Stimulated activated CD4-positive, alpha-beta T cell treated with anti-CD3 and anti-CD28 coated beads, Interleukin-4, amount 100 ng/mL, for 48 hours (primary cell): Measurements from ENCODE around the gene EIF4E.
"Not testable (repeated sequence)": the region's sequence is repeated elsewhere in the genome, so short reads cannot be mapped to it uniquely, and the experiment has no call there.

Experiments used
- DNase-seq, 2 donors: peaks; one replicate each; pipeline ENCODE4 v3.0.0-alpha.2; 2020; ENCODE audit warnings: low read depth in 2 of 2

EIF4E gene

DNA sequence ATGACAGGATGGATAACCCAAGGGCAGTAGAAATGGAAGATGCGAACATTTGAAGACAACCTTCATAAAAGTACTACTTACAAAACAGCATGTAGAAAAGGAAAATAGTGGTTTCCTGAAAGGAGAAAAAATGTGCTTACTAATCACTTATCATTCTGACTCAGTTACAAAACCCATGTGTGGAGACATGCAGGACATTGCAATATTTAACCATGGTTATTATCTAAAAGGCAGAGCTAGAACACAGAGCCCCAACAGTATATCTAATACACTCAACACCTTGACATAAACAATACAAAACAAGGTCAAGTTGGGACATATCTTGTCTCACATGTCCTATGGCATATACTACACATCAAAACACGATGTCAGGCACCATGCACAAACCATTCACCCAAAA lies 55.9 kb downstream of the EIF4E start:
- DNase-seq = no peak

GRCh38 chr4:98872120-98872906 lies 56.6 kb downstream of the EIF4E start:
- not testable (repeated sequence) for DNase-seq

DNA sequence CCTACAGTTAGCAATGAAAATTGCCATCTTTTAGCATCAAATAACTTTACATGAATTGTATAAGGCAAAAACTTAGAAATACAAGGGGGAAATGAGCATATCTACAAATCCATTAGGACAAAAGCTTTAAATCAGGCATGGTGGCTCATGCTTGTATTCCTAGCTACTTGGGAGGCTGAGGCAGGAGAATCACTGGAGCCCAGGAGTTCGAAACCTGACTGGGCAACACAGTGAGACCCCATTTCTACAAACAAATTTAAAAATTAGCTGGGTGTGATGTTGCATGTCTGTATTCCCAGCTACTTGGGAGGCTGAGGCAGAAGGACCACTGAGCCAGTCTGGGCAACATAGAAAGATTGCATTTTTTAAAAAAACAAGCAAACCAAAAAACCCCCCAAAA lies 61.3 kb downstream of the EIF4E start:
- no peak for DNase-seq

- DNase-seq = no peak
Observed at GRCh38 chr4:98865059-98865458, 63.9 kb downstream of the EIF4E start.

DNA sequence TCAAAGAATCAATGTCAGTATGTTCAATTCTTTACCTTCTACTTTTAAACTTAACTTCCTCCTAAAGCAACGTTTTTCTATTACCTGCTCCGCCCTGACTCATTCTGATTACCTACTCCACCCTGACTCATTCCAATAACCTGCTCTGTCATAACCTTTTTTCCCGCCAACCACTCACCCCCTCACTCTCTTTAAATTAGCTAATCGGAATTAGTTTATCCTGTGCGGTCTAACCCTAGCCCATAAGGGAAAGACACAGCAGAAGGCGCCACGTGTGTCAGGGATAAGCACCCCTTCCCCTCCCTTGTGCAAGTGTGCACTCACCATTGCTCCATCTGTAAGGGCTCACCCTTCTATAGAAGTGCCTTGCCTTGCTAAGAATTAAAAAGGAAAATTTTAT lies 64.4 kb downstream of the EIF4E start:
- DNase-seq = peak; percentile 3 to 19

DNA sequence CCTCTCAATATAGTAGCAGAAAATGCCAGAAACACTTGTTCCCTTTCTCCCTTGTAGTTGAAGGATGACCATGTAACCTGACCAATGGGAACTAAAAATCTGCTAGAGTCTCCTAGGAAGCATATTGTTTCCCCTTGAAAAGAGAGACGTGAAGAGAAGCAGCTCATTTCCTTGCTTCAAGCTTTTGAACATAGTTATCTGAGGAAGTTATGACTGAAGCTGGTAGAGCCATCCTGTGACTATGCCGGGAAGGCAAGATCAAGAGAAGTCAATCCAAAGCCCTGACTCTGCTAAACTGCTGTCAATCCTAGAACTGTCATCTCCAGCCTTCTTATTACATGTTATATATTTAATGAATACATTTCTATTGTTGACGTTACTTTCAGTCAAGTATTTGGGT lies 66.6 kb downstream of the EIF4E start:
- no peak for DNase-seq

GRCh38 chr4:98861100-98861884 lies 67.6 kb downstream of the EIF4E start:
- no peak for DNase-seq

DNA sequence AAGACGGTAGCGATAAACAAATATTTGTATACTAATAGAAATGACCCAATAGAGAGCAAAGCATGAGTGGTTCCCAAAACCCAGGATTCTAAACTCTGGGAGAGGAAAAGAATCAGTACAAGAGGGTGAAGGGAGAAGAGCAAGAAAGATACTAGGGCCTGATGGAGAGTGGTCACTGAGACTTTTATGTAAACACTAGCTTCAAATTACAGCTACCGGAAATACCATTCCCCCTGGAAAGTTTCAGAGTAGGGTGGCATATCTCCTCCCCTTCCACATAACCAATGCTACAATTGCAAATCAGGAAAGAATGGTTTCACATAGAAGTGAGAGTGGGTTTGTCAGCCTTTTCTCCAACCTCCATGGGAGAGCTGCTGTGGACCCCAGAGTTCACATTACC lies 77.1 kb downstream of the EIF4E start:
- no peak for DNase-seq

- no peak for DNase-seq
Observed at GRCh38 chr4:98850937-98851336, 78.0 kb downstream of the EIF4E start.

DNA sequence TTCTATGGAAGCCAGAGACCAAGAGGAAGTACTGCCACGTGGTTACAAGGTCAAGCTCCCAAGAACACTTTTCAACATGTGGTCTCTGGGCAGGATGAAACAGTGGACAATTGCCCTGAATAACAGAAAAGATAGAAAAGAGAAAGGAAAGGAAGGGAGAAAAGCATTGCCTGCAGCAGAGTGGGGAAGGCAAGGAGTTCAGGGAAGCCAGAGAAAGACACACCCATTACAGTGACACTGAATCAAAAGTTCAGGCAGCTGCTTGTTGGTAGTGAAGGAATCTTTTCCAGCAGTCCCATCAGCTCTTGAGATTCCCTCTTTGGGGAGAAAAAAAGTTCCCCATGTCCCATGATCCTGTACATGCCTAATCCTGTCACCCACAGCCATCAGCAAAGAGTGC lies 80.5 kb downstream of the EIF4E start:
- no peak for DNase-seq

GRCh38 chr4:98845960-98846359 lies 83.0 kb downstream of the EIF4E start:
- no peak for DNase-seq

GRCh38 chr4:98842917-98843316 lies 86.0 kb downstream of the EIF4E start:
- DNase-seq = not testable (repeated sequence)

GRCh38 chr4:98838977-98839618 lies 89.8 kb downstream of the EIF4E start:
- DNase-seq = no peak

DNA sequence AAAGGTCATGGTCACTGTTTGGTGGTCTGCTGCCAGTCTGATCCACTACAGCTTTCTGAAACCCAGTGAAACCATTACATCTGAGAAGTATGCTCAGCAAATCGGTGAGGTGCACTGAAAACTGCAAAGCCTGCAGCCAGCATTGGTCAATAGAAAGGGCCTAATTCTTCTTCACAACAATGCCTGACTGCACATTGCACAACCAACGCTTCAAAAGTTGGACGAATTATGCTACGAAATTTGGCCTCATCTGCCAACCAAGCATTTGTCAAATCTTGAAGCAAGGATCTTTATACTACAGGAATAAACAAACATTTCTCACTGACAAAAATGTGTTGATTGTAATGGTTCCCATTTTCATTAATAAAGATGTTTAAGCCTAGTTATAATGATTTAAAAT lies 90.4 kb downstream of the EIF4E start:
- DNase-seq = no peak

DNA sequence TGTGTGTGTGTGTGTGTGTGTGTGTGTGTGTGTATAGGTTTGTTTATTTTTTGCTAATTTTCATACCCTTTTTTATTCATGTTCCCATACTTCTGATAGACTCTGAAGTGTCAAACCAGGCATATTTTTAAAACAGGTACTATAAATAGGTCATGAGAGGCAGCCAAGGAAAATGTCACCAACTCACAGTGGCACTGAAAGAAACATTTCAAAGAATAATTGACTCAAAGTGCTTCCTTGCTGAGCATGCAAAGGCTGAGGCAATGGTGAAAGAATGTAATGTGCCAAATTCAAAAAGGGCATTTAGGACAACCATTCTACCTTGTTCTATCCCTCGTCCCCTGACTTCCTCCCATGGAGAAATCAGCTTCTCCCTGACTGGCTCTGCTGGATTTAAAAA lies 95.5 kb downstream of the EIF4E start:
- no peak for DNase-seq

- not testable (repeated sequence) for DNase-seq
Observed at GRCh38 chr4:98831036-98831435, 97.9 kb downstream of the EIF4E start.
